Fibroblast of mammary gland (primary cell): ENCODE data around the gene GOLGA2.

Experiments
- DNase-seq: peaks from one replicate; pipeline ENCODE4 v3.0.0-alpha.2; 2010; ENCODE audit warnings: low read depth
- H3K4me3 ChIP-seq: 2 replicates; pipeline ENCODE4 v1.5.1; 2011; ENCODE audit warnings: low read depth, mild to moderate bottlenecking, low read length, moderate library complexity; ENCODE audit not compliant: control insufficient read depth
- CTCF ChIP-seq: conservative IDR thresholded peaks from 2 replicates; pipeline ENCODE4 v1.5.1; 2011; ENCODE audit warnings: low read depth, low read length, inconsistent platforms; ENCODE audit not compliant: control insufficient read depth, insufficient read depth

GOLGA2 gene

GRCh38 chr9:128215491-128216409 is 60.1 kb downstream of the GOLGA2 start:
- no peak for TF ChIP-seq CTCF
- no peak overlapping the region for H3K4me3 ChIP-seq
- peak; percentile 83 for DNase-seq

GRCh38 chr9:128214571-128215490 is 61.0 kb downstream of the GOLGA2 start:
- TF ChIP-seq CTCF, result no peak
- no peak overlapping the region for H3K4me3 ChIP-seq
- peak; percentile 32 for DNase-seq

GRCh38 chr9:128213746-128214497 is 61.9 kb downstream of the GOLGA2 start:
- no peak for TF ChIP-seq CTCF
- no peak for DNase-seq
- no peak overlapping the region for H3K4me3 ChIP-seq

- no peak overlapping the region for H3K4me3 ChIP-seq
- no peak for TF ChIP-seq CTCF
- no peak for DNase-seq
Observed at GRCh38 chr9:128211981-128212281, 63.9 kb downstream of the GOLGA2 start.

GRCh38 chr9:128211186-128211980 is 64.4 kb downstream of the GOLGA2 start:
- TF ChIP-seq CTCF, result no peak
- no peak for DNase-seq
- no peak overlapping the region for H3K4me3 ChIP-seq
